DND-41 (cell line): ENCODE data around the gene ZFP91.
"Not testable (repeated sequence)": the region's sequence is repeated elsewhere in the genome, so short reads cannot be mapped to it uniquely, and the experiment has no call there.

Experiments used
- ATAC-seq: fragments of 200-7000 bp; cut with Tn5 transposase; 3 replicates; pipeline ENCODE4 v1.9.1; 2021; ENCODE audit warnings: low read depth; ENCODE audit not compliant: insufficient read depth
- DNase-seq: peaks from one replicate; pipeline ENCODE4 v3.0.0-alpha.2; 2020
- H2AFZ ChIP-seq: 2 replicates; pipeline ENCODE4 v1.6.0; 2012; ENCODE audit warnings: low read depth, low read length
- H3K27ac ChIP-seq: 2 replicates; pipeline ENCODE4 v1.5.1; 2012; ENCODE audit warnings: low read length, inconsistent platforms
- H3K27me3 ChIP-seq: fragments of 200-600 bp; sonication (generic); 2 replicates; pipeline ENCODE4 v1.6.0; 2012; ENCODE audit warnings: low read length, mild to moderate bottlenecking, inconsistent platforms; ENCODE audit not compliant: insufficient read depth, poor library complexity
- H3K36me3 ChIP-seq: 2 replicates; pipeline ENCODE4 v1.5.1; 2012; ENCODE audit warnings: low read length, inconsistent platforms; ENCODE audit not compliant: insufficient read depth
- H3K4me1 ChIP-seq: 2 replicates; pipeline ENCODE4 v1.5.1; 2012; ENCODE audit warnings: mild to moderate bottlenecking, low read length; ENCODE audit not compliant: insufficient read depth
- H3K4me2 ChIP-seq: 2 replicates; pipeline ENCODE4 v1.6.0; 2012; ENCODE audit warnings: mild to moderate bottlenecking, moderate library complexity, low read length, inconsistent platforms; ENCODE audit not compliant: insufficient read depth
- H3K4me3 ChIP-seq, 2 experiments: fragments of 200-600 bp in 1 of 2; shearing (Covaris generic) in 1 of 2; 2 replicates each; pipeline ENCODE4 v1.5.1; 2012 to 2016; ENCODE audit warnings: inconsistent platforms in 2 of 2, low read length in 2 of 2, mild to moderate bottlenecking in 2 of 2, low read depth in 1 of 2, moderate library complexity in 1 of 2
- H3K79me2 ChIP-seq: 2 replicates; pipeline ENCODE4 v1.6.0; 2012; ENCODE audit warnings: low read length, inconsistent platforms; ENCODE audit not compliant: insufficient read depth
- H3K9ac ChIP-seq: 2 replicates; pipeline ENCODE4 v1.6.0; 2012; ENCODE audit warnings: low read depth, mild to moderate bottlenecking, inconsistent platforms, low read length, moderate library complexity
- H3K9me3 ChIP-seq: 2 replicates; pipeline ENCODE4 v1.5.1; 2012; ENCODE audit warnings: low read length, moderate library complexity, mild to moderate bottlenecking, inconsistent platforms; ENCODE audit not compliant: insufficient read depth, severe bottlenecking
- H4K20me1 ChIP-seq: 2 replicates; pipeline ENCODE4 v1.6.0; 2012; ENCODE audit warnings: low read length; ENCODE audit not compliant: insufficient read depth
- EZH2 ChIP-seq: IDR thresholded peaks from 3 replicates; pipeline ENCODE4 v1.6.1; 2012; ENCODE audit warnings: borderline replicate concordance, low read depth, mild to moderate bottlenecking, moderate library complexity, low read length, inconsistent platforms; ENCODE audit not compliant: severe bottlenecking
- TF ChIP-seq, protein P1 (sequence below): IDR thresholded peaks from 2 replicates; pipeline ENCODE4 v1.5.1; 2012; ENCODE audit warnings: borderline replicate concordance, low read length, moderate library complexity, mild to moderate bottlenecking; ENCODE audit not compliant: poor library complexity, severe bottlenecking; ENCODE audit errors: extremely low read depth

The ZFP91 gene

DNA sequence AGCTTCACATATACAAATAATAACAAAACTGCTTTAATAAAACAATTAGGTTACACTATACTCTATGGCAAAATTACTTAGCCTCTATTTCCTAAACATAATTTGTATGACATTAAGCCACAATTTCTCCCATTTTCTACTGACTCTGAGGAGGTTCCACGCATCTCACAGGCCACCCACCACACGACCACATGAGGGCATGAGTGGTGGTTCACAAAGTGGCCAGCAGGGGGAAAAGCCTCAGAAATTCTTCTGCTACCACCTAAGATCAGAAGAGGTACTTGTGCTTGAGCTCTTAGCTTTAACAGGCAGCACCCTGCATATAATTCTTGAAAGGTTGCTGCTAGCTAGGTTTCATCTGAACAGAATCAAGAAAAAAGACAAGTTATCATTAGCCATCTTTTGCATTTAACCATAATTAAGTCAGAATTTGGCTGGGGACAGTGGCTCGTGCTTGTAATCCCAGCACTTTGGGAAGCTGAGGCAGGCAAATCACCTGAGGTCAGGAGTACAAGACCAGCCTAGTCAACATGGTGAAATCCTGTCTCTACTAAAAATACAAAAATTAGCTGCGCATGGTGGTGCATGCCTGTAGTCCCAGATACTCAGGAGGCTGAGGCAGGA lies 10.9 kb upstream of the ZFP91 start:
- no peaks in the 10 kb centered on the region for H3K9me3 ChIP-seq
- peak; percentile 79 for DNase-seq
- peaks cover 17% of the 10 kb centered on the region; the same call in 1 of the 2 replicates for H3K36me3 ChIP-seq
- ATAC-seq, result peak; percentile 99
- no peaks in the 10 kb centered on the region for H3K27me3 ChIP-seq
- no peak overlapping the region for H3K27ac ChIP-seq
- peaks cover 5% of the 10 kb centered on the region for H3K4me1 ChIP-seq
- H3K4me2 ChIP-seq, result no peak overlapping the region
- H4K20me1 ChIP-seq, result no peaks in the 10 kb centered on the region
- TF ChIP-seq, protein P1, sequence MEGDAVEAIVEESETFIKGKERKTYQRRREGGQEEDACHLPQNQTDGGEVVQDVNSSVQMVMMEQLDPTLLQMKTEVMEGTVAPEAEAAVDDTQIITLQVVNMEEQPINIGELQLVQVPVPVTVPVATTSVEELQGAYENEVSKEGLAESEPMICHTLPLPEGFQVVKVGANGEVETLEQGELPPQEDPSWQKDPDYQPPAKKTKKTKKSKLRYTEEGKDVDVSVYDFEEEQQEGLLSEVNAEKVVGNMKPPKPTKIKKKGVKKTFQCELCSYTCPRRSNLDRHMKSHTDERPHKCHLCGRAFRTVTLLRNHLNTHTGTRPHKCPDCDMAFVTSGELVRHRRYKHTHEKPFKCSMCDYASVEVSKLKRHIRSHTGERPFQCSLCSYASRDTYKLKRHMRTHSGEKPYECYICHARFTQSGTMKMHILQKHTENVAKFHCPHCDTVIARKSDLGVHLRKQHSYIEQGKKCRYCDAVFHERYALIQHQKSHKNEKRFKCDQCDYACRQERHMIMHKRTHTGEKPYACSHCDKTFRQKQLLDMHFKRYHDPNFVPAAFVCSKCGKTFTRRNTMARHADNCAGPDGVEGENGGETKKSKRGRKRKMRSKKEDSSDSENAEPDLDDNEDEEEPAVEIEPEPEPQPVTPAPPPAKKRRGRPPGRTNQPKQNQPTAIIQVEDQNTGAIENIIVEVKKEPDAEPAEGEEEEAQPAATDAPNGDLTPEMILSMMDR, result peak; percentile 84
- TF ChIP-seq EZH2, result no peak
- no peak overlapping the region for H3K4me3 ChIP-seq
- peaks cover 12% of the 10 kb centered on the region for H3K79me2 ChIP-seq
- H3K9ac ChIP-seq, result no peak overlapping the region
- peak overlapping the region; percentile 36; the same call in 1 of the 2 replicates for H2AFZ ChIP-seq

DNA sequence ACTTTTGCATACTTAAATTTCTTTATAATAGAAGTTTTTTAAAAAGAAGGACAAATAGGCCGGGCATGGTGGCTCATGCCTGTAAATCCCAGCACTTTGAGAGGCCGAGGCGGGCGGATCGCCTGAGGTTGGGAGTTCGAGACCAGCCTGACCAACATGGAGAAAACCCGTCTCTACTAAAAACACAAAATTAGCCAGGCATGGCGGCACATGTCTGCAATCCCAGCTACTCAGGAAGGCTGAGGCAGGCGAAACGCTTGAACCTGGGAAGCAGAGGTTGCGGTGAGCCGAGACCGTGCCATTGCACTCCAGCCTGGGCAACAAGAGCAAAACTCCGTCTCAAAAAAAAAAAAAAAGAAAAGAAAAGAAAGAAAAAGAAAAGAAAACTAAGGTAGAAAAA lies 6.0 kb upstream of the ZFP91 start:
- Histone ChIP-seq H3K27ac (peak overlapping the region; percentile 100), H3K4me1 (peaks cover 47% of the 10 kb centered on the region), H3K79me2 (peaks cover 51% of the 10 kb centered on the region), H3K9ac (peak overlapping the region; percentile 100; the same call in 1 of the 2 replicates), H3K36me3 (peaks cover 14% of the 10 kb centered on the region), H2AFZ (peak overlapping the region; percentile 57; the same call in 1 of the 2 replicates), H3K4me2 (peak overlapping the region; percentile 79)
- not testable (repeated sequence) for H3K27me3 ChIP-seq, ATAC-seq, DNase-seq, H3K9me3 ChIP-seq, H4K20me1 ChIP-seq, H3K4me3 ChIP-seq

DNA sequence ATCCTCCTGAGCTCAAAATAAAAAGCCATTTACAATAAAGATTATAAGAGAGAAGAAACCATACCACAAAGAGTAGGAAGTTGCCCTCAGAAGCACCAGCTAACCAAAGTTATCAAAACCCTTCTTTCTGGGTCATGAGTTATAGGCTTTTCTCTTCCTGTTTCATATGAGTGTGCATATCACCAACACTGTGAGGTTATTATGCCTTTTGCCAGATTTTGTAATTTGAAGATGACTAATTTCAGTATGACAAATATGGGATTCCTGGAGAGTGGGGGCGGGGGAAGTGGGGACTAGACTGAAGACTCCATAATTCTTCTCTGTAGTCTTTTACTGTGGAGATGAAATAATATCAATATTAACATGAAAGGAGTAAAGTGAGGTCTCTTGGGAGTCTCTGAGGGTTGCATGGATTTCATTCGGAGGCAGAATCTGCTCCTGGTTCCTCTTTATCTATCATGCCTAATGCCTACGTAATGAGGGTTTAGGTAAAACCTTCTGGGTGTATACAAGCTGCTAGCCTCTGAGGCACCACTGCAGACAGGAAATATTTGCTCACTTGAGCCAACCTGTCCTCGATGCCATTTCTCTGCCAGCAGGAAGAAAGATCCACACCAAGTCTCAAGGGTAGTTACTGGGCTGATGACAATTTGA lies 5.3 kb upstream of the ZFP91 start:
- Histone ChIP-seq H3K4me1 (peaks cover 47% of the 10 kb centered on the region), H3K27me3 (no peaks in the 10 kb centered on the region), H3K4me3 (peak overlapping the region in 1 of 2 experiments; percentile 79; a peak in 2 of 4 replicates), H3K27ac (peak overlapping the region; percentile 100), H3K9ac (peak overlapping the region; percentile 100), H3K79me2 (peaks cover 51% of the 10 kb centered on the region), H3K36me3 (peaks cover 14% of the 10 kb centered on the region), H3K9me3 (no peaks in the 10 kb centered on the region), H3K4me2 (peak overlapping the region; percentile 79), H4K20me1 (no peaks in the 10 kb centered on the region), H2AFZ (peak overlapping the region; percentile 57)
- no peak for TF ChIP-seq EZH2
- TF ChIP-seq, protein P1, result no peak
- DNase-seq, result peak; percentile 47
- peak; percentile 29 for ATAC-seq

DNA sequence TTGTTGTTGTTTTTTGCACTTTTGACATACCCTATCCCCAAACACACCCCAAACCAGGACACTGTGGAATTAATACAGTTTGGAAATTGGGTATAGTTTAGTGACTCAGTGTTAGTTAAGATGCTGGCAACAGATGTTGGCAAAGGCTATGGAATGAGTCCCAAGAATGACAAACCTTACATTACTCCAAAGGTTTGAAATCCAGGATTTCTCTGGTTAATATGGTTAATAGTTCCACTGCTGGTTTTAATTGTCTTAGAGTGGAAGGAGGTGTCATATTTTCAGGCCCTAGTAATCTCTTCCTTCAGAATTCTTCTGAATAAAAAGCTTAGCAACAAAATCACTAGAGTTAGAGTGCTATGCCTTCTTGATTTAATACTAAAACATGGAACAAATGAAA lies 4.0 kb upstream of the ZFP91 start:
- ATAC-seq (no peak), DNase-seq (no peak)
- H3K36me3 ChIP-seq, result peaks cover 4% of the 10 kb centered on the region
- H3K9me3 ChIP-seq, result no peaks in the 10 kb centered on the region
- no peaks in the 10 kb centered on the region for H3K27me3 ChIP-seq
- peak overlapping the region; percentile 100 for H3K9ac ChIP-seq
- peaks cover 47% of the 10 kb centered on the region for H3K4me1 ChIP-seq
- H3K27ac ChIP-seq, result peak overlapping the region; percentile 100
- H3K4me3 ChIP-seq, result peak overlapping the region in 1 of 2 experiments; percentile 79; a peak in 2 of 4 replicates
- 0 out of 2 replicates have a peak, but pooled peaks cover 3% of the 10 kb centered on the region for H4K20me1 ChIP-seq
- TF ChIP-seq, protein P1, result no peak
- no peak for TF ChIP-seq EZH2
- no peak overlapping the region for H2AFZ ChIP-seq
- peaks cover 60% of the 10 kb centered on the region for H3K79me2 ChIP-seq
- peak overlapping the region; percentile 79 for H3K4me2 ChIP-seq
